IPS DF 4.7 (cell line): ENCODE measurements around the gene TRIM43.
"Not testable (repeated sequence)": the region's sequence is repeated elsewhere in the genome, so short reads cannot be mapped to it uniquely, and the experiment has no call there.

Experiments
- DNase-seq: peaks from one replicate; pipeline ENCODE4 v3.0.0-alpha.2; 2013; ENCODE audit warnings: low spot score; ENCODE audit errors: extremely low read depth

The TRIM43 gene

GRCh38 chr2:95591701-95592100 lies at the start of gene TRIM43:
Gene TRIM43, plus strand, starts transcription at chr2:95592001. Its CDS starts 2,023 bp downstream, at chr2:95594024.
- DNase-seq, result not testable (repeated sequence)

GRCh38 chr2:95551055-95551568 lies 40.7 kb upstream of the TRIM43 start:
- DNase-seq, result no peak

- DNase-seq, result no peak
Measured at GRCh38 chr2:95552911-95553310, 38.9 kb upstream of the TRIM43 start.

- DNase-seq, result no peak
Measured at GRCh38 chr2:95569170-95569569, 22.6 kb upstream of the TRIM43 start.

GRCh38 chr2:95573866-95574265 lies 17.9 kb upstream of the TRIM43 start:
- no peak for DNase-seq

GRCh38 chr2:95574506-95574905 lies 17.3 kb upstream of the TRIM43 start:
- no peak for DNase-seq

- DNase-seq, result no peak
Measured at GRCh38 chr2:95575857-95576256, 15.9 kb upstream of the TRIM43 start.

- DNase-seq, result no peak
Measured at GRCh38 chr2:95578539-95578938, 13.3 kb upstream of the TRIM43 start.

GRCh38 chr2:95583545-95583944 lies 8.3 kb upstream of the TRIM43 start:
- not testable (repeated sequence) for DNase-seq

GRCh38 chr2:95584321-95584720 lies 7.5 kb upstream of the TRIM43 start:
- DNase-seq, result not testable (repeated sequence)

- not testable (repeated sequence) for DNase-seq
Measured at GRCh38 chr2:95589777-95590536, 1.8 kb upstream of the TRIM43 start.

- not testable (repeated sequence) for DNase-seq
Measured at GRCh38 chr2:95592973-95593372, 1.2 kb downstream of the TRIM43 start.

- not testable (repeated sequence) for DNase-seq
Measured at GRCh38 chr2:95595012-95595411, 3.2 kb downstream of the TRIM43 start.

GRCh38 chr2:95601301-95601700 lies 9.5 kb downstream of the TRIM43 start:
- not testable (repeated sequence) for DNase-seq

- not testable (repeated sequence) for DNase-seq
Measured at GRCh38 chr2:95602146-95602545, 10.3 kb downstream of the TRIM43 start.

GRCh38 chr2:95608356-95608755 lies 16.6 kb downstream of the TRIM43 start:
- not testable (repeated sequence) for DNase-seq

- not testable (repeated sequence) for DNase-seq
Measured at GRCh38 chr2:95609764-95610163, 18.0 kb downstream of the TRIM43 start.

- DNase-seq, result not testable (repeated sequence)
Measured at GRCh38 chr2:95613048-95613447, 21.2 kb downstream of the TRIM43 start.

GRCh38 chr2:95622728-95623127 lies 30.9 kb downstream of the TRIM43 start:
- not testable (repeated sequence) for DNase-seq

GRCh38 chr2:95630987-95631386 lies 39.2 kb downstream of the TRIM43 start:
- DNase-seq, result not testable (repeated sequence)

GRCh38 chr2:95633626-95634259 lies 41.9 kb downstream of the TRIM43 start:
- not testable (repeated sequence) for DNase-seq

GRCh38 chr2:95640515-95641288 lies 48.9 kb downstream of the TRIM43 start:
- not testable (repeated sequence) for DNase-seq
